Brain pericyte (primary cell): ENCODE data around the gene TAMM41.
"Not testable (repeated sequence)": the region's sequence is repeated elsewhere in the genome, so short reads cannot be mapped to it uniquely, and the experiment has no call there.

ENCODE experiments used
- DNase-seq: peaks from one replicate; pipeline ENCODE4 v3.0.0-alpha.2; 2012; ENCODE audit warnings: low read depth, low spot score

The TAMM41 gene

GRCh38 chr3:11846281-11847266 is at the start of gene TAMM41:
TAMM41 (minus strand) TSS chr3:11846885; CDS start chr3:11846636, 249 bp downstream.
- peak; percentile 39 for DNase-seq

- DNase-seq = no peak
Measured at GRCh38 chr3:11878837-11879236, 32.2 kb upstream of the TAMM41 start.

GRCh38 chr3:11874707-11875106 is 28.0 kb upstream of the TAMM41 start:
- not testable (repeated sequence) for DNase-seq

- not testable (repeated sequence) for DNase-seq
Measured at GRCh38 chr3:11863739-11864138, 17.1 kb upstream of the TAMM41 start.

GRCh38 chr3:11862584-11862983 is 15.9 kb upstream of the TAMM41 start:
- not testable (repeated sequence) for DNase-seq

GRCh38 chr3:11862145-11862544 is 15.5 kb upstream of the TAMM41 start:
- DNase-seq = not testable (repeated sequence)

GRCh38 chr3:11860213-11860612 is 13.5 kb upstream of the TAMM41 start:
- not testable (repeated sequence) for DNase-seq

- DNase-seq = no peak
Measured at GRCh38 chr3:11853450-11853849, 6.8 kb upstream of the TAMM41 start.

GRCh38 chr3:11850003-11850402 is 3.3 kb upstream of the TAMM41 start:
- DNase-seq = no peak

- DNase-seq = no peak
Measured at GRCh38 chr3:11847607-11848006, 922 bp upstream of the TAMM41 start.

- no peak for DNase-seq
Measured at GRCh38 chr3:11845651-11846050, 1.0 kb downstream of the TAMM41 start.

- DNase-seq = no peak
Measured at GRCh38 chr3:11844891-11845290, 1.8 kb downstream of the TAMM41 start.

GRCh38 chr3:11835028-11835639 is 11.6 kb downstream of the TAMM41 start:
- no peak for DNase-seq

- DNase-seq = no peak
Measured at GRCh38 chr3:11832981-11833905, 13.4 kb downstream of the TAMM41 start.

- no peak for DNase-seq
Measured at GRCh38 chr3:11829416-11829815, 17.3 kb downstream of the TAMM41 start.

GRCh38 chr3:11826628-11827265 is 19.9 kb downstream of the TAMM41 start:
- no peak for DNase-seq

- no peak for DNase-seq
Measured at GRCh38 chr3:11825301-11825700, 21.4 kb downstream of the TAMM41 start.

GRCh38 chr3:11820531-11821041 is 26.1 kb downstream of the TAMM41 start:
- no peak for DNase-seq

- no peak for DNase-seq
Measured at GRCh38 chr3:11819146-11819689, 27.5 kb downstream of the TAMM41 start.

GRCh38 chr3:11818033-11818432 is 28.7 kb downstream of the TAMM41 start:
- no peak for DNase-seq

- no peak for DNase-seq
Measured at GRCh38 chr3:11815111-11815510, 31.6 kb downstream of the TAMM41 start.
